ENCODE data around the gene PCDHGA1.

- TF ChIP-seq CTCF (IDR thresholded peaks at IDR 0.05) = no peak
- TF ChIP-seq ZFX (IDR thresholded peaks at IDR 0.05; ENCODE audit: borderline replicate concordance) = no peak
Measured at GRCh38 chr5:141363952-141364660, 33.8 kb downstream of the PCDHGA1 start, which contains the start of gene PCDHGA5.

Data from 22Rv1 (cell line).